Dermis blood vessel endothelial cell (primary cell): ENCODE data around the gene PIM3. TPM values are rescaled to one million over a fixed set of nuclear protein-coding genes. Genes with fewer than 3 reads are reported as not detected.
A peak's percentile ranks its signal among the peaks of the same experiment; 100 is the strongest.
"Not testable (repeated sequence)": the region's sequence is repeated elsewhere in the genome, so short reads cannot be mapped to it uniquely, and the experiment has no call there.

Experiments used
- DNase-seq: peaks from one replicate; pipeline ENCODE4 v3.0.0; 2010
- total RNA-seq: library from RNA; depleted of rRNA; stranded (reverse); fragments of >200 nt; gene quantifications from 2 replicates; pipeline ENCODE4 v1.2.3, GENCODE V29; 2014

Gene PIM3
- total RNA-seq, 1 donor from 2014 or later: 464 TPM

GRCh38 chr22:49968313-49968830 lies 7.8 kb downstream of the PIM3 start:
- no peak for DNase-seq

DNA sequence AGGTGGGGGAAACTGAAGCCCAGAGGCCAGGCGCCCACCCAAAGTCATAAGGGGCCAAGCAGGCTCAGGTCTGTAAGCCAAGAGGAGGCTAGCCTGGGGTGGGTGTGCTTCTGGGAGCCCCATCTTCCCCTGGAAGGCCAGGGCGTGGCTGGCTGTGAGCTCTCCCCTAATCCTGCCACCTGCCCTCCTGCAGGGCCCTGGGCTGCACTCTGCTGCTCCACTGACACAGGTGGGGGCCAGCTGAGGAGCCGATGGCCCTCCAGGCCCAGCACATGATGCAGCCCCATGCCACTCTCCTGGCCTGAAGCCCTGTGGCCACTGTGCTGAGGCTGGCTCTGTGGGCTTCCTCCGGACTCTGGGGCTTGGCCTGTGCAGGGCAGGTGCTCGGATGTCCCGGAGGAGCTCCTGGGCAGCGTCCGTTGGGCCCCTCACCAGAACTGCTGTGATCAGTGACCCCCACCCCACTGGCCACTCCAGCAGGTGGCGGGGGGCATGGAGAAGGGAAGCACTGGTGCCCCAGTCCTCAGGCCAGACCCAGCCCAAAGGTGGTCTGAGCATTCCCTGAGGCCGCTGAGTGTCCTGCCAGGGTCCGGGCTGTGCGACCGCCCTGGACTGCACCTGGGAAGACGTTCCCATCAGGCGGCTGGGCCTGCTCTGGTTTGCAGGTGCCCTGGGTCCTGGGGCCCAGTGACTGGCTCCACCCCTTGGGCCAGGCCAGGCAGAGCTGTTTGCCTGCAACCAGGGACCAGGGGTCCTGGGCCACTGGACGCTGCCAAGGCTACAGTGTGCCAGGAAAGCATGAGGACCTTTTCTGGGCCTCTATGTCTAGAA lies 8.5 kb downstream of the PIM3 start:
- DNase-seq: no peak

DNA sequence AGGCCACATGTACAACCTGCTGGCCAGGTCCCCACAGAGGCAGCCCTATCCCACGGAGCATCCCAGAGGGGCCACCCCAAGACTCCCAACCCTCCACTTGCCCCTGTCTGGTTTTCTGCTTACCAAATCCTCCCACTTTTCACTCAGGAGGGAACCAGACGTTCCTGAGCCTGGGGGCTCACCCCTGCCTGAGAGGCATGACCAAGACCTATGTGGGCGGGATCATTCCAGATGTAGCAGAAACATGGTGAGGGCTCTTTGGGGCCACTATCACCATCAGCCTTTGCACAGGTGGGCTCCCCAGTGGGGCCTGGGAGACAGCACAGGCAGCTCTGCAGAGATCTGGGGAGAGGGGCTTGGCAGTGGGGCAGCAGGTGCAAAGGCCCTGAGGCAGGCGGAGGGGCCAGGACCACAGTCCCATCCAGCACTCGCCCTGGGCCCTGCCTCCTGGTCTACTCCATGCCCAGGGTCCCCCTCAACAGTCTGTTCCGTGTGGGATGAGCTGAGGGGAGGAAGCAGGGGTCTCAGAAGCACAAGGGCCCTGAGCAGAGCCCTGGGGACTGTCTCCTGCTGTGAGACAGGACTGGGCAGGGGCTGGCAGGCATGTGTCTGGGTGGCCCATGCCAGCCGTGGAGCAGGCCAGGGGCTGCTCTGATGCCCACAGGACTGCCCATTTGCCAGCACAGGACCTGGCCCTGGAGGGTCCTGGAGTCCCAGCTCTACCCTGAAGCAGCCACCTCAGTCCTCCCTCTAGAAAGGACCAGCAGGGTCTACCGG lies 9.4 kb downstream of the PIM3 start:
- DNase-seq: no peak

GRCh38 chr22:49970528-49971231 lies 10.1 kb downstream of the PIM3 start:
- DNase-seq: peak; percentile 97

- DNase-seq: peak; percentile 31
Observed at GRCh38 chr22:49971232-49972162, 10.9 kb downstream of the PIM3 start.

DNA sequence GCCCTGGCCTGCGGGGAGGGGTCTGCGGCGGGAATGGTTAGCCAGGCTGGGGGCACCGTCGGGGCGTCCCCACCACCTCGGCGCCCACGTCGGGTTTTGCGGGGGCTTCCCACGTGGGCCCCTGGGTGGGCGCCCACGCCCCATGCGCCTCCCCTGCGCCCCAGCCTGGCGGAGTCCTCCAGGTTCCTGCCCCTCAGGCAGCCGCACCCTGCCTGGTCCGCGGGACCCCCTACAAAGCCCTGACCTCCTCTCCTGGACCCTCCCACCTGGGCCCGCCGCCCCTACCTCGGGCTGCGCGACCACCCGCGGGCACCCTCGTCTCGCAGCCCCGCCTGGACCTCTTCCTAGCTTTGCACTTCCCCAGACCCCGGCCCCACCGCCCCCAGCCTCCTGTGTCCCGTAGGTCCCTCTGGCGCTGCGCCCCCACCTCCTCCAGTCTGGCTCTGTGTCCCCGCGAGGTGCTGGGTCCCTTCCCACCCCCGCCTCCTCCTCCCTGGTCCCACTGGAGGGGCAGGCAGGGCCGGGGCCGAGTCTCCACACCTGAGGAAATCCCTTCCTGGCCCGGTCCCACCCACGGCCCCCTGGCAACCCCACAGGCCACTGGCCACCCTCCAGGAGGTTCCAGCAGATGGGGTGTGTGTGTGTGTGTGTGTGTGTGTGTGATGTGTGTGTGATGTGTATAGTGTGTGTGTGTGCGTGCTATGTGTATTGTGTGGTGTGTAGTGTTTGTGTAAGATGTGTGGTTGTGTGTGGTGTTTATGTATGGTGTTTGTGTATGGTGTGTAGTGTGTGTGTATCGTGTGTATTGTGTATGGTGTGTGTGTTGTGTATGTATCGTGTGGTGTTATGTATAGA lies 11.8 kb downstream of the PIM3 start:
- no peak for DNase-seq

DNA sequence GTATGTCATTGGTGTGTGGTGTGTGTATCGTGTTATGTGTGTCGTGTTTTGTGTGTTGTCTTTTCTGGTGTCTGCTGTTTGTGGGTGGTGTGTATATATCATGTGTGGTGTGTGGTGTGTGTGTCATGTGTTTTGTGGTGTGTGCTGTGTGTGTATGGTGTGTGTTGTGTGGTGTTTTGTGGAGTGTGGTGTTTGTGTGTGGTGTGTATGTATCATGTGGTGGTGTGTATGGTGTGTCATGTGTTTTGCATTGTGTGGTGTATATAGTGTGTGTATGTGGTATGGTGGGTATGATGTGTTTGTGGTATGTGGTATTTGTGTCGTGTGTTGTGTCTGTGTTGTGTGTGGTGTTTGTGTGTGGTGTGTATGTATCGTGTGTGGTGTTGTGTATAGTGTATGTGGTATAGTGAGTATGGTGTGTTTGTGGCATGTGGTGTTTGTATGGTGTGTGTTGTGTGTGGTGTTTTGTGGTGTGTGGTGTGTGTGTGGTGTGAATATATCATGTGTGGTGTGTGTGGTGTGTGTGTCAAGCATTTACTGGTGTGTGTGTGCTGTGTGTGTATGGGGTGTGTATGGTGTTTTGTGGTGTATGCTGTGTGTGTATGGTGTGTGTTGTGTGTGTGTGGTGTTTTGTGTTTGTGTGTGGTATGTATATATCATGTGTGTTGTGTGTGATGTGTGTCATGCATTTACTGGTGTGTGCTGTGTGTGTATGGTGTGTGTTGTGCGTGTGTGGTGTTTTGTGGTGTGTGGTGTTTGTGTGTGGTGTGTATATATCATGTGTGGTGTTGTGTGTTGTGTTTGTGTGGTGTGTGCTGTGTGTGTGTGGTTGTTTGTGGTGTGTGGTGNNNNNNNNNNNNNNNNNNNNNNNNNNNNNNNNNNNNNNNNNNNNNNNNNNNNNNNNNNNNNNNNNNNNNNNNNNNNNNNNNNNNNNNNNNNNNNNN lies 12.7 kb downstream of the PIM3 start:
- no peak for DNase-seq

GRCh38 chr22:49975543-49976389 lies 15.2 kb downstream of the PIM3 start:
- DNase-seq: no peak

- no peak for DNase-seq
Observed at GRCh38 chr22:49976439-49977175, 16.0 kb downstream of the PIM3 start.

- DNase-seq: no peak
Observed at GRCh38 chr22:49977578-49977977, 17.0 kb downstream of the PIM3 start.

DNA sequence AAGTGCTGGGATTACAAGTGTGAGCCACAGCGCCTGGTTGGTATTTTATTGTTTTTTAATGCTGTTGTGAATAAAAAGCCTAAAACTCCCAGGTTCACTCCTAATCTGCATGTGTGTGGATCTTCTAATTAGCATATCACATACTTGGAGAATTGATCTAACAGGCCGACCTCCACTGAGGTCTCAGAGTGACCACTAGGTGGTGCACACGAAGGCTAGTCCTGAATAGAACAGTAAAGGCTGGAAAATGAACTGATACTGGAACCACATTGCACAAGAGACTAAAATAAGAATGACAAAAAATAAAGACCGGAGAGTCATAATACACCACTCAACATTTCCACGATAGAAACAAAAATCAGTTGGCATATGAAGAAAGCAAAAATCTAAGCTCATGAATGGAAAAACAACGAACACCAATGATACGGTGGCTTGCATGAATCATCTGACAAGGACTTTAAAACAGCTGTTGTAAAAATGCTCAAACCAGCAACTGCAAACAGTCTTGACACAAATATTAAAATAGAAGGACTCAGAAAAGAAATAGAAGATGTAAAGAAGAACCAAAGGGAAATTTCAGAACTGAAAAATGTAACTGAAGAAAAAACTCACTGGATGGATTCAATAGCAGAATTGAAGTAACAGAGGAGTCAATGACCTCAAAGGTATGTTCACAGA lies 19.2 kb downstream of the PIM3 start:
- DNase-seq: peak; percentile 78

DNA sequence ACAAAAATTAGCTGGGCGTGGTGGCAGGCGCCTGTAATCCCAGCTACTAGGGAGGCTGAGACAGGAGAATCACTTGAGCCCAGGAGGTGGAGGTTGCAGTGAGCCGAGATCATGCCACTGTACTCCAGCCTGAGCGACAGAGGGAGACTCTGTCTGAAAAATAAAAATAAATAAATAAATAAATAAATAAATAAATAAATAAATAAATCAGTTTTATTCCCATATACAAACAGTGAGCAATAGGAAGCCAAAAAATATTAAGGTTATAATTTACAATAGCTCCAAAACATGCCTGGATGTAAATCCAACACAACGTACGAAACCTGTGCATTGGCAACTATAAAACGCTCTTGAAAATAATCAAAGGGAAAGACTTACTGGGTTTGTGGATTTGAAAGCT lies 21.2 kb downstream of the PIM3 start:
- DNase-seq: not testable (repeated sequence)

DNA sequence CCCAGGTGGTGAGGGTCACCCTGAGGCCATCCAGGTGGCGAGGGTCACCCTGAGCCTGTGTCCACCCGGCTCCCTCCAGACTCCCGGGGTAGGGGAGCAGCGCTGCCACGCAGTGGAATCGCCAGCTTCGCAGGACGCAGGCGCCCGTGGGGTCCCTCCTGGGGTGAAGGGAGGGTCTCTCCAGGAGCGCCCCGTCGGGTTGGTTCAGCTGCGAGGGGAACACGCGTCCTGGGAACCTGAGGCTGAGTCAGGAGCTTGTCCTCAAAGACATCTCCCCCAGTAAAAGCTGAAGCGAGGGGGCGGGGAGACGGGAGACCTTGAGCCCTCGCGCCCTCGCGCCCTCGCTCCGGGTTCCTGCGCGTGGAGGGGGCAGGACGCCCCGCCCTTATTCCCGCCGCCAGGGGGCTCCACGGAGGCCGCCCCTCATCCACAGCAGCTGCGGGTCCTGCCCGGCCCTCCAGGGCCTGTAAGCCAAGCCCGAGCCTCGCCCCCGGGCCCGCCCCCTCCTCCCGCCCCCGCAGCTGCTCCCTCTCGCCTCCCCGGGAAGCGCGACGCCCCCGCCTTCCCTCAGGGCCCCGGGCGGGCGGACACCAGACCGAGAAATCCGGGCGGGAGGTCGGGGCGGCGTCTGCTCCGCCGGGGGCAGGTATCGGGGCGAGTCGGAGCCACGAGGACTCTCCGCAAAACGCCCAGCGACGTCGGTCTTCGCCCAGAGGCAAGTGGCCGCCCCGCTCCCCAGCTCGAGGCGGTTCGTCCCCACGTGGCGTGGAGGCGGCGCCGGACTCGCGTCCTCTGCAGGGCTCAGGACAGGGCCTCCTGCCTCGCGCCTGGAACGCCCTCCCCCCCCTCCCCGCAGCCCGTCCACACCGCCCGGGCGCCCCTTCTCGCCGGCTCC lies 22.8 kb downstream of the PIM3 start:
- DNase-seq: peak; percentile 43

GRCh38 chr22:49986325-49986724 lies 25.8 kb downstream of the PIM3 start:
- no peak for DNase-seq

DNA sequence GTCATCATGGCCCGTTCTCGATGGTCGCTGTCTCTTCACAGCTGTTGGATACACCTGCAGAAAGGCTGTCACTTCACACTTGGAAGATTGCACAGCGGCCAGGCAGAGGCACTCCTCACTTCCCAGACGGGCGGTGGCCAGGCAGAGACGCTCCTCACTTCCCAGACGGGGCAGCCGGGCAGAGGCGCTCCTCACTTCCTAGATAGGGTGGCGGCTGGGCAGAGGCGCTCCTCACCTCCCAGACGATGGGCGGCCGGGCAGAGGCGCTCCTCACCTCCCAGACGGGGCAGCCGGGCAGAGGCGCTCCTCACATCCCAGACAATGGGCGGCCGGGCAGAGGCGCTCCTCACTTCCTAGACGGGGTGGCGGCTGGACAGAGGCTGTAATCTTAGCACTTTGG lies 29.3 kb downstream of the PIM3 start:
- not testable (repeated sequence) for DNase-seq

GRCh38 chr22:49991167-49991566 lies 30.6 kb downstream of the PIM3 start:
- no peak for DNase-seq
